Breast epithelium (tissue), 4 donors: ENCODE measurements around the gene FAS. TPM values are rescaled to one million over a fixed set of nuclear protein-coding genes. Genes with fewer than 3 reads are reported as not detected.

Source experiments
- DNase-seq, 2 donors: peaks; one replicate each; pipeline ENCODE4 v3.0.0-alpha.2; 2019; ENCODE audit warnings: low spot score in 2 of 2
- H3K27ac ChIP-seq, 2 donors: fragments of 200-600 bp; sonication (generic) in 1 of 2; one replicate each; pipeline ENCODE4 v1.5.1; 2016 to 2019; ENCODE audit warnings: mild to moderate bottlenecking in 1 of 2
- H3K27me3 ChIP-seq, 2 donors: fragments of 200-600 bp; sonication (generic) in 1 of 2; one replicate each; pipeline versions ENCODE4 v1.5.1 to v1.6.0; 2017 to 2019; ENCODE audit warnings: control low read depth in 1 of 2, mild to moderate bottlenecking in 1 of 2
- H3K36me3 ChIP-seq: fragments of 200-600 bp; one replicate; pipeline ENCODE4 v1.5.1; 2019
- H3K4me1 ChIP-seq, 2 donors: fragments of 200-600 bp; sonication (generic); one replicate each; pipeline ENCODE4 v1.5.1; 2016 to 2019; ENCODE audit warnings: control low read depth in 1 of 2
- H3K4me3 ChIP-seq, 3 donors: fragments of 200-600 bp; sonication (generic); 1 replicate in 2 of 3; 2 replicates in 1 of 3; pipeline ENCODE4 v1.5.1; 2016 to 2019; ENCODE audit warnings: mild to moderate bottlenecking in 3 of 3, moderate library complexity in 2 of 3
- H3K9me3 ChIP-seq, 2 donors: fragments of 200-600 bp; sonication (generic) in 1 of 2; one replicate each; pipeline ENCODE4 v1.5.1; 2016 to 2019; ENCODE audit warnings: control low read depth in 1 of 2
- CTCF ChIP-seq, 3 donors: fragments of 450-650 bp; IDR thresholded peaks; one replicate each; pipeline ENCODE4 v1.5.1; 2016 to 2017; ENCODE audit warnings: antibody characterized with exemption in 3 of 3, mild to moderate bottlenecking in 3 of 3, moderate library complexity in 3 of 3
- POLR2A ChIP-seq: fragments of 450-650 bp; IDR thresholded peaks from one replicate; pipeline ENCODE4 v1.6.1; 2016; ENCODE audit warnings: antibody characterized with exemption, mild to moderate bottlenecking, moderate library complexity
- POLR2AphosphoS5 ChIP-seq, 3 donors: sonication (generic); formaldehyde crosslinking; IDR thresholded peaks; one replicate each; pipeline ENCODE4 v1.6.1; 2017; ENCODE audit warnings: antibody characterized with exemption in 3 of 3
- intact Hi-C: fragments of 100-400 bp; cut with DNase I; formaldehyde crosslinking; loops from one replicate; pipeline ENCODE4 v1.15.1; 2023; ENCODE audit warnings: low total_unique reads
- total RNA-seq, 3 donors: library from RNA; depleted of rRNA; stranded (reverse); fragments of >200 nt; gene quantifications; one replicate each; pipeline ENCODE4 v1.1.0, GENCODE V29; 2016

FAS gene
- total RNA-seq, 3 donors from 2014 or later: 26.9 to 51.5 (median 47.3) TPM

- Histone ChIP-seq H3K4me3 (peak overlapping the region; percentile 26 to 45 (median 29)), H3K36me3 (no peaks in the 10 kb centered on the region), H3K4me1 (no peaks in the 10 kb centered on the region), H3K27me3 (no peaks in the 10 kb centered on the region), H3K27ac (peak overlapping the region in 1 of 2 donors; percentile 40), H3K9me3 (no peaks in the 10 kb centered on the region)
- DNase-seq: no peak
- TF ChIP-seq POLR2A: no peak
- no peak for TF ChIP-seq CTCF (IDR thresholded peaks at IDR 0.05)
- no peak for TF ChIP-seq POLR2AphosphoS5 (IDR thresholded peaks at IDR 0.05)
- intact Hi-C loops: no loop called here
These were observed 43.5 kb upstream of the FAS start for GRCh38 chr10:88946965-88947590.

- intact Hi-C loops: no loop called here
- TF ChIP-seq CTCF (IDR thresholded peaks at IDR 0.05): no peak
- no peak for TF ChIP-seq POLR2AphosphoS5 (IDR thresholded peaks at IDR 0.05)
- TF ChIP-seq POLR2A: no peak
- Histone ChIP-seq H3K4me1 (no peaks in the 10 kb centered on the region), H3K27ac (peak overlapping the region; percentile 65 to 67), H3K36me3 (no peaks in the 10 kb centered on the region), H3K27me3 (no peaks in the 10 kb centered on the region), H3K4me3 (peak overlapping the region; percentile 26 to 65 (median 45)), H3K9me3 (no peaks in the 10 kb centered on the region)
- DNase-seq: no peak
These were observed 41.5 kb upstream of the FAS start for GRCh38 chr10:88949051-88949450.

DNA sequence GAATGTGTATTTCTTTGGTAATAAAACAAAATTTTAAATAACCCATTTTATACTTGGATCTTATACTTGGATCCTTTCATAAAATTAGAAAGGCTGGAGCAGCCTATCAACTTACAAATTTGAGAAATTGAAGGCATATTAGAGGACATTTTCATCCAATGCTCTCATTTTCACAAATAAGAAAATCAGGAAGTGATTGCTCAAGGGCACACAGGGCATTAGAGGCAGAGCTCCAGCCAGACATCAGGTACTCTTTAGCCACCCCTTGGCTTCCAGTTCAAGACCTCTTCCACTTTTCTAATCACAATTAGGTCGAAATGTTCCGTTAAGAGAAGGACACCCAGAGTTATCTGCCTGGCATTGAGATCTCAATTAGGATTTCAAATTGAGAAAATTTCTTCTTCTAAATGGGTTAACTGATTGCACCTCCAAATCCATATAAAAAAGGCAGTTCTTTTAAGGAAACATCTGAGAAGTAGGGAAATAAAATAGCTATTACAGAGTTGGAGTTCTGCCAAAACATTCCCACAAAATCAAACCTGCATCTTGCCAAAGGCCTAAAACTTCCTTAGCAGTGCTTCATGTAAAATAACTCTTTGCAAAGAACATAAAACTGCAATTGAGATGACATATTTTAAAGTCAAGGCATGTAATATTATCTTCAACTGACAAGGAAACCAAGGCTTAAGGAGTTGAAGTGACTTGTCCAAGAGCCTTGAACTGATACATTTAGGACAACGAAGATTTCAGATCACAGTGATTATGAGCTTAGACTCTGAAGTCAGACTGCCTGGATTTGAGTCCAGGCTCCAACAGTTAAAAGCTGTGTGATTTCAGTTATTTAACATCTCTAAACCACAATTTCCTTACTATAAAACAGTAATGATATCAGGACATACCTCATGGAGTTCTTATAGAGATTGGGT, 40.4 kb upstream of the FAS start:
- no peaks in the 10 kb centered on the region for H3K9me3 ChIP-seq
- DNase-seq: no peak
- H3K4me1 ChIP-seq: no peaks in the 10 kb centered on the region
- no peaks in the 10 kb centered on the region for H3K27me3 ChIP-seq
- no peak for TF ChIP-seq POLR2A
- no peak for TF ChIP-seq POLR2AphosphoS5 (IDR thresholded peaks at IDR 0.05)
- TF ChIP-seq CTCF (IDR thresholded peaks at IDR 0.05): no peak
- intact Hi-C loops: no loop called here
- H3K36me3 ChIP-seq: no peaks in the 10 kb centered on the region
- peak overlapping the region; percentile 87 to 92 for H3K27ac ChIP-seq
- peak overlapping the region; percentile 26 to 65 (median 45) for H3K4me3 ChIP-seq

DNA sequence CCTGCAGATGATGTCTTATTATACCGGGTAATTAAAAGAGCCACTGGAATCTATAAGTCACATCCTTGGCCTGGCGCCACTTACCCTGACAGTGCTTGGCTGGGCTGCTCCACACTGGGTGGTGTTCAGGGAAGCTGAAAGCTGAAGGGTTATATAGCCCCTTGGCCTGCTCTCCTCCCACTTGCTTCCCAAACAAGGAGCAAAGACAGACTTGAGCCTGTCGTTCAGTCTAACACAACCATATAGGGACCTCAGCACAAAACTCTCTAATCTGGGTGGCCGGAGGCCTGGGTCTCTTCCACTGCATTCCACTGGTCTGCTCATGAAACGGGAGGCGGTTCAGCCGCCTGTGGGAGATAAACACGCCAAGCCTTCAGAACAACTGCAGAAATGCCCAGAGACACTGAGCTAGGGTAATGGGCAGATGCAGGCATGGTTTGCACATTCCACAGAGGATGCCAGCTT, 37.9 kb upstream of the FAS start, which contains the start of gene ACTA2:
Gene ACTA2 (minus strand): TSS at position 127 of the 465 bp plus-strand sequence. CDS start 3,843 bp downstream, outside the sequence.
- no peaks in the 10 kb centered on the region for H3K27me3 ChIP-seq
- peak; percentile 65 to 93 for DNase-seq

More for the DNA sequence above, 37.9 kb upstream of the FAS start, which contains the start of gene ACTA2:
- Histone ChIP-seq H3K27ac (peak within 1 kb of the TSS; percentile 89 to 92), H3K4me1 (no peaks in the 10 kb centered on the region), H3K4me3 (peak within 1 kb of the TSS; percentile 37 to 65 (median 45)), H3K9me3 (no peaks in the 10 kb centered on the region), H3K36me3 (no peaks in the 10 kb centered on the region)
- intact Hi-C loops: no loop called here
- TF ChIP-seq POLR2A (peak; percentile 75), POLR2AphosphoS5 (IDR thresholded peaks at IDR 0.05) (peak; percentile 79 to 95 (median 90)), CTCF (IDR thresholded peaks at IDR 0.05) (peak in 1 of 3 donors; percentile 18)
